ENCODE data around the gene LCN2. TPM values are rescaled to one million over a fixed set of nuclear protein-coding genes. Genes with fewer than 3 reads are reported as not detected.
"Not testable (repeated sequence)": the region's sequence is repeated elsewhere in the genome, so short reads cannot be mapped to it uniquely, and the experiment has no call there.

LCN2 gene
- total RNA-seq, 2 donors from 2014 or later = 9.3 TPM; not detected in 1

- DNase-seq = peak; percentile 73 to 83 (median 82)
- no peaks in the 10 kb centered on the region for H3K9me3 ChIP-seq (ENCODE audit: control insufficient read depth, low read length, poor library complexity, severe bottlenecking)
- H3K27ac Mint-ChIP-seq = peak overlapping the region; percentile 96
- H3K36me3 Mint-ChIP-seq (ENCODE audit: low read depth) = no peaks in the 10 kb centered on the region
- H3K27me3 Mint-ChIP-seq = peaks cover 4% of the 10 kb centered on the region
- peak; percentile 81 for ATAC-seq
- H3K4me1 Mint-ChIP-seq = peaks cover 27% of the 10 kb centered on the region
- H3K4me3 Mint-ChIP-seq = peak overlapping the region; percentile 99
Observed at GRCh38 chr9:128127990-128128835, 21.0 kb upstream of the LCN2 start.

DNA sequence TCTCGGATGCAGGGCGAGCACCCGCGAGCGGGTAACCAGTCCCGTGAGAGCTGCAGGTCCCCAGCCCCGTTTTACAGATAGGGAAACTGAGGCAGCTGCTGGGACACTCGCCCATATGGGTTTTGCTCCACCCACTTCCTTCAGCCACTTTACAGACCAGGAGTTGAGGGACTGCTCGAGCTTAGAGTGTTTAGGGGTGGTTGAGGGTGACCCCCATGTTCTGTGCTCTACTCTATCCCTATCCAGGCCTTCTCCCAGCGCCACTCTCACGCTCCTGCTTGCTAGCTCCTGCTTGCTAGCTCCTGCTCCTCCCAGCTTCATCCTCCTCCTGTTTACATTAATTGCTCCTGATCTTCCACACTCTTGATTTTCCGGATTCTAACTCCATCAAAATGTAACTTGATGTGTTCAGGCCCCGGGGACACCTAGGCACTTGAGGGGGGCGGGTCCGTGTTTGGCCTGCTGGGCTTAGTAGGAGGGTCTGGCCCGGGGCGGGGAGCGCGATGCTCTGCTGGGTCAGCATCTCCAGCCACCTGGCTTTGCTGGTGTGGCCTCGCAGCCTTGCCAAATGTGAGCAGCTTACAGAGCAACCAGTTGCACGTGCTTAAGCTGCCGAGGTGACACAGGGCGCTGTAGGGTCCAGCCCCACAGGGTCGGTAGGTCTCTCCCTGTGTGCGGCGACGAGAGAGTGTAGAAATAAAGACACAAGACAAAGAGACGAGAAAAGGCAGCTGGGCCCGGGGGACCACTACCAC is 20.2 kb upstream of the LCN2 start:
- H3K9me3 ChIP-seq (ENCODE audit: control insufficient read depth, low read length, poor library complexity, severe bottlenecking) = no peaks in the 10 kb centered on the region
- peaks cover 7% of the 10 kb centered on the region for H3K27me3 Mint-ChIP-seq
- no peaks in the 10 kb centered on the region for H3K36me3 Mint-ChIP-seq (ENCODE audit: low read depth)
- peak overlapping the region; percentile 99 for H3K4me3 Mint-ChIP-seq
- DNase-seq = no peak
- no peak for ATAC-seq
- peak overlapping the region; percentile 96 for H3K27ac Mint-ChIP-seq
- peaks cover 27% of the 10 kb centered on the region for H3K4me1 Mint-ChIP-seq

- peaks cover 24% of the 10 kb centered on the region for H3K4me1 Mint-ChIP-seq
- peak in 2 of 3 donors; percentile 27 to 38 for DNase-seq
- not testable (repeated sequence) for H3K27me3 Mint-ChIP-seq; H3K9me3 ChIP-seq (ENCODE audit: control insufficient read depth, low read length, poor library complexity, severe bottlenecking); ATAC-seq; H3K27ac Mint-ChIP-seq; H3K36me3 Mint-ChIP-seq (ENCODE audit: low read depth)
- H3K4me3 Mint-ChIP-seq = peak overlapping the region; percentile 99
Observed at GRCh38 chr9:128129976-128130590, 19.2 kb upstream of the LCN2 start.

GRCh38 chr9:128130651-128131050 is 18.6 kb upstream of the LCN2 start:
- not testable (repeated sequence) for H3K27me3 Mint-ChIP-seq; H3K9me3 ChIP-seq (ENCODE audit: control insufficient read depth, low read length, poor library complexity, severe bottlenecking); DNase-seq; ATAC-seq; H3K36me3 Mint-ChIP-seq (ENCODE audit: low read depth); H3K27ac Mint-ChIP-seq
- H3K4me1 Mint-ChIP-seq = peaks cover 22% of the 10 kb centered on the region
- peak overlapping the region; percentile 19 for H3K4me3 Mint-ChIP-seq

- H3K4me3 Mint-ChIP-seq; H3K36me3 Mint-ChIP-seq (ENCODE audit: low read depth); H3K27me3 Mint-ChIP-seq; ATAC-seq; DNase-seq; H3K9me3 ChIP-seq (ENCODE audit: control insufficient read depth, low read length, poor library complexity, severe bottlenecking); H3K27ac Mint-ChIP-seq: not testable (repeated sequence)
- peaks cover 19% of the 10 kb centered on the region for H3K4me1 Mint-ChIP-seq
Observed at GRCh38 chr9:128131346-128131745, 17.9 kb upstream of the LCN2 start.

DNA sequence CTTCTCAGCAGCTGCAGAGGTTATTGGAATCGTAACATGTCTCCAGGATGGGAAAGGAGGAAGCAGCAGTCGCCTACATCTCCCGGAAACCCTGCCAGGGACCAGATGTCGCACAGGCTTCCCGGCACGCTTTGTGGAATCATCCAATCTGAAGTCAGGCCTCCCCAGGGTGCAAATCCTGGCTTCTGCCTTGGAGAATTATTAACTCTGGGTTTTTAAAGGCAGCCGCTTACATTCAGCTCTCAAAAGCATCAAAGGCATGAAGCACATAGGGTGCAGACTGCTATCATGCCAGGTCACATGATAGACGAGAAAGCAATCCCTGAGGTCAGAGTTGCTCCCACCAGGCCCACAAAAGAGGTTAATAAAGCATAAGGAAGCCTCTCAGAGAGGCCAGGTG is 17.1 kb upstream of the LCN2 start:
- not testable (repeated sequence) for H3K27ac Mint-ChIP-seq; ATAC-seq; H3K9me3 ChIP-seq (ENCODE audit: control insufficient read depth, low read length, poor library complexity, severe bottlenecking); H3K27me3 Mint-ChIP-seq; H3K4me3 Mint-ChIP-seq; DNase-seq; H3K36me3 Mint-ChIP-seq (ENCODE audit: low read depth)
- peaks cover 21% of the 10 kb centered on the region for H3K4me1 Mint-ChIP-seq

- H3K27me3 Mint-ChIP-seq; DNase-seq; H3K9me3 ChIP-seq (ENCODE audit: control insufficient read depth, low read length, poor library complexity, severe bottlenecking); H3K36me3 Mint-ChIP-seq (ENCODE audit: low read depth); H3K4me3 Mint-ChIP-seq; H3K27ac Mint-ChIP-seq; ATAC-seq: not testable (repeated sequence)
- H3K4me1 Mint-ChIP-seq = peaks cover 10% of the 10 kb centered on the region
Observed at GRCh38 chr9:128135561-128135960, 13.7 kb upstream of the LCN2 start.

- ATAC-seq (no peak), DNase-seq (no peak)
- Mint-ChIP-seq H3K4me1 (peaks cover 14% of the 10 kb centered on the region), H3K27me3 (peaks cover 7% of the 10 kb centered on the region), H3K27ac (no peak overlapping the region), H3K36me3 (ENCODE audit: low read depth) (no peaks in the 10 kb centered on the region), H3K4me3 (peak overlapping the region; percentile 21)
- H3K9me3 ChIP-seq (ENCODE audit: control insufficient read depth, low read length, poor library complexity, severe bottlenecking) = no peaks in the 10 kb centered on the region
Observed at GRCh38 chr9:128136816-128137793, 12.1 kb upstream of the LCN2 start.

DNA sequence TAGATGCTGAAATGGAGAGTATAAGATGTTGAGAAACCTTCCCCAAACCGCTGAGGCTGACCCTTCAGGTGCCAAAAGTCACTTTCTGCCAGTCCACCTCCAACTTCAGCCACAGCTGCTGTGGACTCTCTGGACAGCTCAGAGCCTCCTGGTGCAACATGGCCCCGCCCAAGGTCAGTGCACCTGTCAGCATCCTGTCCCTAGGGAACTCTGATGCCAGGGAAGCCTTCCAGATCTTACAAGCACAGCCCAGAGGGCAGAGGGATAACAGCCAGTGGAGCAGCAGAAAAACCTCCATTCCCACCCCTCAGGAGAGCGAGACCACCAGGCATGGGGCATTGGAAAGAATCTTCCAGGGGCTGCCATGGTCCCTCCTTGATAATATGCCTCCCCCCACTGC is 11.3 kb upstream of the LCN2 start:
- no peak overlapping the region for H3K4me3 Mint-ChIP-seq
- H3K9me3 ChIP-seq (ENCODE audit: control insufficient read depth, low read length, poor library complexity, severe bottlenecking) = no peaks in the 10 kb centered on the region
- H3K4me1 Mint-ChIP-seq = peaks cover 15% of the 10 kb centered on the region
- no peaks in the 10 kb centered on the region for H3K36me3 Mint-ChIP-seq (ENCODE audit: low read depth)
- ATAC-seq (no peak), DNase-seq (no peak)
- peaks cover 5% of the 10 kb centered on the region for H3K27me3 Mint-ChIP-seq
- H3K27ac Mint-ChIP-seq = no peak overlapping the region

- H3K36me3 Mint-ChIP-seq (ENCODE audit: low read depth) = no peaks in the 10 kb centered on the region
- DNase-seq = no peak
- peaks cover 20% of the 10 kb centered on the region for H3K4me1 Mint-ChIP-seq
- no peak overlapping the region for H3K4me3 Mint-ChIP-seq
- no peak for ATAC-seq
- H3K9me3 ChIP-seq (ENCODE audit: control insufficient read depth, low read length, poor library complexity, severe bottlenecking) = no peaks in the 10 kb centered on the region
- H3K27ac Mint-ChIP-seq = no peak overlapping the region
- H3K27me3 Mint-ChIP-seq = no peaks in the 10 kb centered on the region
Observed at GRCh38 chr9:128139621-128140020, 9.6 kb upstream of the LCN2 start.

- Mint-ChIP-seq H3K4me3 (no peak overlapping the region), H3K36me3 (ENCODE audit: low read depth) (no peaks in the 10 kb centered on the region), H3K27me3 (no peaks in the 10 kb centered on the region), H3K4me1 (peaks cover 12% of the 10 kb centered on the region), H3K27ac (peak overlapping the region; percentile 30)
- no peak for DNase-seq
- H3K9me3 ChIP-seq (ENCODE audit: control insufficient read depth, low read length, poor library complexity, severe bottlenecking) = no peaks in the 10 kb centered on the region
- ATAC-seq = no peak
Observed at GRCh38 chr9:128141604-128142003, 7.6 kb upstream of the LCN2 start.

- H3K4me1 Mint-ChIP-seq = peaks cover 10% of the 10 kb centered on the region
- peak; percentile 46 for ATAC-seq
- no peaks in the 10 kb centered on the region for H3K36me3 Mint-ChIP-seq (ENCODE audit: low read depth)
- no peaks in the 10 kb centered on the region for H3K27me3 Mint-ChIP-seq
- no peak for DNase-seq
- no peaks in the 10 kb centered on the region for H3K9me3 ChIP-seq (ENCODE audit: control insufficient read depth, low read length, poor library complexity, severe bottlenecking)
- peak overlapping the region; percentile 30 for H3K27ac Mint-ChIP-seq
- peak overlapping the region; percentile 61 for H3K4me3 Mint-ChIP-seq
Observed at GRCh38 chr9:128142061-128142460, 7.2 kb upstream of the LCN2 start.
